PC-9 (cell line): Measurements from ENCODE around the gene SLCO1B3. TPM values are rescaled to one million over a fixed set of nuclear protein-coding genes. Genes with fewer than 3 reads are reported as not detected.
"Not testable (repeated sequence)": the region's sequence is repeated elsewhere in the genome, so short reads cannot be mapped to it uniquely, and the experiment has no call there.

Experiments used
- BruUV-seq: library from RNA; stranded (reverse); fragments of 400-500 nt; replicated peaks from 2 replicates; lab custom pipeline; 2021; lab: Mats Ljungman, UMichigan
- CTCF ChIA-PET: fragments of 300-600 bp; sonication (Branson Sonifier 250); formaldehyde crosslinking; loops from one replicate; lab custom pipeline; 2022; ENCODE audit warnings: antibody characterized with exemption; lab: Charles Lee
- POLR2A ChIA-PET: fragments of 300-600 bp; sonication (Branson Sonifier 250); formaldehyde crosslinking; loops from one replicate; lab custom pipeline; 2022; ENCODE audit warnings: antibody characterized with exemption; ENCODE audit not compliant: unreplicated experiment; lab: Charles Lee
- DNase-seq, 2 experiments: peaks; one replicate each; pipeline versions ENCODE4 v3.0.0 to v3.0.0-alpha.2; 2015 to 2022; ENCODE audit warnings: mixed read lengths in 1 of 2
- H2AFZ ChIP-seq: fragments of 200-600 bp; sonication (generic); 2 replicates; pipeline ENCODE4 v1.8.1; 2017; ENCODE audit warnings: antibody characterized with exemption
- H3F3A ChIP-seq: fragments of 200-600 bp; sonication (generic); 2 replicates; pipeline ENCODE4 v1.8.1; 2017; ENCODE audit warnings: antibody characterized with exemption, mild to moderate bottlenecking, low read depth; ENCODE audit not compliant: insufficient read depth
- H3K27ac ChIP-seq: fragments of 200-600 bp; sonication (generic); 2 replicates; pipeline ENCODE4 v1.6.1; 2016; ENCODE audit warnings: mixed run types
- H3K27me3 ChIP-seq: fragments of 200-600 bp; sonication (generic); 2 replicates; pipeline ENCODE4 v1.6.1; 2016; ENCODE audit warnings: low read depth, mixed run types; ENCODE audit not compliant: insufficient read depth
- H3K36me3 ChIP-seq: fragments of 200-600 bp; sonication (generic); 2 replicates; pipeline ENCODE4 v1.6.1; 2016; ENCODE audit warnings: low read depth, mixed run types
- H3K4me1 ChIP-seq: fragments of 200-600 bp; sonication (generic); replicated peaks from 2 replicates; pipeline ENCODE4 v1.6.1; 2016; ENCODE audit warnings: mixed run types; ENCODE audit not compliant: insufficient read depth
- H3K4me2 ChIP-seq: fragments of 200-600 bp; sonication (generic); 2 replicates; pipeline ENCODE4 v1.6.1; 2017; ENCODE audit warnings: mixed run types
- H3K4me3 ChIP-seq: fragments of 200-600 bp; sonication (generic); 2 replicates; pipeline ENCODE4 v1.6.1; 2016; ENCODE audit warnings: mixed run types
- H3K79me2 ChIP-seq: fragments of 200-600 bp; sonication (generic); 2 replicates; pipeline ENCODE4 v1.6.1; 2017; ENCODE audit warnings: low read depth, mixed run types
- H3K9me2 ChIP-seq: fragments of 200-600 bp; sonication (generic); 2 replicates; pipeline ENCODE4 v1.8.1; 2017; ENCODE audit warnings: mild to moderate bottlenecking; ENCODE audit not compliant: insufficient read depth
- H3K9me3 ChIP-seq: fragments of 200-600 bp; sonication (generic); 2 replicates; pipeline ENCODE4 v1.8.1; 2016; ENCODE audit warnings: low read depth; ENCODE audit not compliant: insufficient read depth
- H4K20me1 ChIP-seq: fragments of 200-600 bp; sonication (generic); 2 replicates; pipeline ENCODE4 v1.8.1; 2017; ENCODE audit not compliant: insufficient read depth
- CTCF ChIP-seq: fragments of 200-600 bp; sonication (generic); conservative IDR thresholded peaks from 2 replicates; pipeline ENCODE4 v1.6.1; 2017; ENCODE audit warnings: mixed run types, antibody characterized with exemption, mild to moderate bottlenecking, moderate library complexity
- EZH2 ChIP-seq: fragments of 200-600 bp; sonication (generic); IDR thresholded peaks from 2 replicates; pipeline ENCODE4 v1.8.0; 2017; ENCODE audit warnings: antibody characterized with exemption, low read depth
- intact Hi-C: fragments of 100-400 bp; cut with micrococcal nuclease; formaldehyde crosslinking; loops from one replicate; pipeline ENCODE4 v1.10.0; 2022; ENCODE audit not compliant: unreplicated experiment
- total RNA-seq: library from RNA; stranded (reverse); gene quantifications from 2 replicates; pipeline ENCODE4 v1.2.3, GENCODE V29; 2021

The SLCO1B3 gene
- total RNA-seq, 1 experiment from 2014 or later: 37.5 TPM

GRCh38 chr12:20783796-20784357 is 26.6 kb upstream of the SLCO1B3 start:
- H3F3A ChIP-seq, H3K79me2 ChIP-seq, H4K20me1 ChIP-seq, POLR2A ChIA-PET, intact Hi-C loops, DNase-seq, H2AFZ ChIP-seq, H3K27ac ChIP-seq, H3K9me2 ChIP-seq, H3K9me3 ChIP-seq, H3K4me2 ChIP-seq, H3K36me3 ChIP-seq, BruUV-seq, CTCF ChIA-PET, H3K4me1 ChIP-seq, H3K27me3 ChIP-seq, H3K4me3 ChIP-seq: not testable (repeated sequence)

GRCh38 chr12:20792971-20793370 is 17.5 kb upstream of the SLCO1B3 start:
- Histone ChIP-seq H3K36me3 (no peaks in the 10 kb centered on the region), H3K27ac (no peak overlapping the region), H3F3A (no peaks in the 10 kb centered on the region), H3K4me1 (no peaks in the 10 kb centered on the region), H3K27me3 (no peaks in the 10 kb centered on the region), H2AFZ (no peak overlapping the region), H3K4me2 (no peak overlapping the region), H4K20me1 (no peaks in the 10 kb centered on the region), H3K9me2 (no peaks in the 10 kb centered on the region), H3K4me3 (no peak overlapping the region), H3K9me3 (no peaks in the 10 kb centered on the region), H3K79me2 (no peaks in the 10 kb centered on the region)
- no TSS peak for BruUV-seq
- no peak for DNase-seq
- TF ChIP-seq EZH2 (no peak), CTCF (no peak)
- intact Hi-C loops: loop anchor here (10.0 kb wide), 1 partner anchor 148 kb away; no protein-coding TSS in a partner anchor
- ChIA-PET CTCF (no interaction called here), POLR2A (no interaction called here)

GRCh38 chr12:20798554-20798953 is 12.0 kb upstream of the SLCO1B3 start:
- intact Hi-C loops: loop anchor here (10.0 kb wide), 1 partner anchor 154 kb away; no protein-coding TSS in a partner anchor
- ChIA-PET CTCF (no interaction called here), POLR2A (no interaction called here)
- no peak for DNase-seq
- no peaks in the 10 kb centered on the region for H3K36me3 ChIP-seq
- H3K4me1 ChIP-seq: no peaks in the 10 kb centered on the region
- H3K4me3 ChIP-seq: no peak overlapping the region
- H3K27me3 ChIP-seq: no peaks in the 10 kb centered on the region
- H3K9me3 ChIP-seq: no peaks in the 10 kb centered on the region
- no peak overlapping the region for H2AFZ ChIP-seq
- no peak overlapping the region for H3K4me2 ChIP-seq
- H4K20me1 ChIP-seq: no peaks in the 10 kb centered on the region
- no peaks in the 10 kb centered on the region for H3K79me2 ChIP-seq
- peak; percentile 62 for TF ChIP-seq CTCF
- no peak for TF ChIP-seq EZH2
- H3K9me2 ChIP-seq: no peaks in the 10 kb centered on the region; the same call in 1 of the 2 replicates
- H3F3A ChIP-seq: no peaks in the 10 kb centered on the region
- no TSS peak for BruUV-seq
- H3K27ac ChIP-seq: no peak overlapping the region

GRCh38 chr12:20800160-20800559 is 10.3 kb upstream of the SLCO1B3 start:
- Histone ChIP-seq H3K9me3 (no peaks in the 10 kb centered on the region), H3K79me2 (no peaks in the 10 kb centered on the region), H3K4me3 (no peak overlapping the region), H2AFZ (no peak overlapping the region), H4K20me1 (no peaks in the 10 kb centered on the region), H3K9me2 (no peaks in the 10 kb centered on the region; the same call in 1 of the 2 replicates), H3K27ac (no peak overlapping the region), H3F3A (no peaks in the 10 kb centered on the region), H3K4me1 (no peaks in the 10 kb centered on the region), H3K36me3 (no peaks in the 10 kb centered on the region), H3K4me2 (no peak overlapping the region), H3K27me3 (no peaks in the 10 kb centered on the region)
- no TSS peak for BruUV-seq
- no peak for DNase-seq
- TF ChIP-seq CTCF (no peak), EZH2 (no peak)
- POLR2A ChIA-PET: no interaction called here
- intact Hi-C loops: no loop called here
- CTCF ChIA-PET: no interaction called here
